GM21529 (cell line): ENCODE results near the gene TMEM115.

ENCODE experiments used
- ATAC-seq: cut with Tn5 transposase; IDR thresholded peaks from one replicate; pipeline ENCODE4 v1.9.1; 2021; ENCODE audit not compliant: unreplicated experiment

The TMEM115 gene

GRCh38 chr3:50353245-50354004, 5.9 kb downstream of the TMEM115 start:
- ATAC-seq = no peak

DNA sequence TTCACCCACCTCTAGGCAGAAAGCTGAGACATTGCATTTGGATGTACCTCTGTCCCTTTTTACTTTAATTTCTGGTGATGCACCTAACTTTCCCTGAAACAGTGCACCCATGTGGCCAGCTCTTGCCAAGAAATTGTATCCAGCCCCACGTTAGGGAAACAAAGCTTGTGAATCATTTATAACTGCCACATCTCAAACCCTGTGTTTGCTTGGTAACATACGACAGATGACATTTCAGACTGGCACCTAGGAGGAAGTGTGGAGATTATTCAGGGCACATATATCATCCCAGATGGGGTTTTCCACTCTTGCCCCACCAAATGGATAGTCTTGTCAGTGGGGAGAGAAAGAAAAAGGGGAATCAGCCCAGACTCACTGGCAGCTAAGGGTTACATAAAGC, 6.5 kb downstream of the TMEM115 start:
- ATAC-seq = no peak

- ATAC-seq = no peak
Observed at GRCh38 chr3:50351323-50351697, 8.0 kb downstream of the TMEM115 start.

- peak; percentile 92 for ATAC-seq
Observed at GRCh38 chr3:50350527-50351322, 8.6 kb downstream of the TMEM115 start, which contains the start of the genes CYB561D2 and NPRL2. Gene CYB561D2, plus strand, starts transcription at chr3:50350862. Its CDS starts 572 bp downstream, at chr3:50351434. Gene NPRL2, minus strand, starts transcription at chr3:50350775. Its CDS starts 123 bp downstream, at chr3:50350652.

DNA sequence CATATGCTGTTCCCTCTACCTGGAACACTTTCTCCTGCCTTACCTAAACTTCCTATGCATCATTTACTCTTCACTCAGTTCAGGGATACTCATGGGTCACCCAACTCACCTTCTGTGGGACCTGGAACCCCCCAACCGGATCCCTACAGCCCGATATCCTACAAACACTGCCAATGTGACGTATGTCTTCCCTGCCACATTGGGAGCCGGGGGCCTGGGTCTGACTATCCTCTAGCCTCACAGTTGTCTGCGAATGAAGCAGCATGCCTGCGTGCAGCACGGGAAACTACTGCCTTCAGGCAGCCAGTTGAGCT, 9.2 kb downstream of the TMEM115 start:
- no peak for ATAC-seq

DNA sequence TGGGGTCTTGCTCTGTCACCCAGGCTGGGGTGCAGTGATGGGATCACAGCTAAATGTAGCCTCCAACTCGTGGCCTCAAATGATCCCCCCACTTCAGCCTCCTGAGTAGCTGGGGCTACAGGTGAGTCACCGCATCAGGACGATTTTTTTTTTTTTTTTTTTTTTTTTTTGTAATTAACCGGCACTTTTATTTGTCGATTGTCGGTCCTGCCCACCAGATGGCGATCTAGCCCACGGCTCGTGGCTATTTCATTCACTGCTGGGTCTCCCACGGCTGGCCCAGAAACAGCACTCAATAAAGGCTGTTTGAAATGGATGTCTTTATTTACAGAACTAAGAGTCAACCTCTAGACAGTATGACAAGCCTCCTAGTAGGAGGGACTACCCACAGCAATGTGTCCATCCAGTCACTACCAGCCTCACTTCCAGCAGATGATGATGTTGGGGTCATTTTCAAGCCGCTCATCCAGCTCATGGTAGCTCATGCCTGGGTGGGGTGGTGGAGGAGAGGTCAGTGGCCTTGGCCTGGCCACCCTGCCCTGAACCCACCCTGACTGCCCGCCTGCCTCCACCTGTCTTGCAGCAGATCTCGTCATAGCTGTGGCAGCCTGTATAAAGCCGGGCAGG, 12.0 kb downstream of the TMEM115 start:
- ATAC-seq = no peak

GRCh38 chr3:50345586-50346234, 13.6 kb downstream of the TMEM115 start, which contains the start of gene ZMYND10:
Gene ZMYND10, minus strand, starts transcription at chr3:50345732. Its CDS starts 153 bp downstream, at chr3:50345579.
- no peak for ATAC-seq

DNA sequence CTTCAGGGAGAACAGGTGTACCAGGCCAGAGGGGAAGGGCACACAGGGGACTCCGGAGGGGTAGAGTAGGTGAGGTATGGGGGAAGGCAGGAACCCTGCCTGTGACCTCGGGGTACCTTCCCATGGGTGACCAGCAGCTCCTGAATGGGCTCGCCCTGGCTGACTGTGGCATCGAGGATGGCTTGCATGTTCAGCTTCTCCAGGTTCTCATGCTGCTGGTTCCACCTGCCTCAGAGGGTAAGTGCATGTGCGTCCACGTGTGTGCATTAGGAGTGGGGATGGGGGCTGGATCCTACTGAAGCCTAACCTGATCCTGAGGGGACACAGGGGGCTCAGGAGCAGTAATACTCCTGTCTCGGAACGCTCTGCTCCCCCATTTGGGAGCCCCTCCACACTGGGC, 14.3 kb downstream of the TMEM115 start:
- ATAC-seq = no peak

DNA sequence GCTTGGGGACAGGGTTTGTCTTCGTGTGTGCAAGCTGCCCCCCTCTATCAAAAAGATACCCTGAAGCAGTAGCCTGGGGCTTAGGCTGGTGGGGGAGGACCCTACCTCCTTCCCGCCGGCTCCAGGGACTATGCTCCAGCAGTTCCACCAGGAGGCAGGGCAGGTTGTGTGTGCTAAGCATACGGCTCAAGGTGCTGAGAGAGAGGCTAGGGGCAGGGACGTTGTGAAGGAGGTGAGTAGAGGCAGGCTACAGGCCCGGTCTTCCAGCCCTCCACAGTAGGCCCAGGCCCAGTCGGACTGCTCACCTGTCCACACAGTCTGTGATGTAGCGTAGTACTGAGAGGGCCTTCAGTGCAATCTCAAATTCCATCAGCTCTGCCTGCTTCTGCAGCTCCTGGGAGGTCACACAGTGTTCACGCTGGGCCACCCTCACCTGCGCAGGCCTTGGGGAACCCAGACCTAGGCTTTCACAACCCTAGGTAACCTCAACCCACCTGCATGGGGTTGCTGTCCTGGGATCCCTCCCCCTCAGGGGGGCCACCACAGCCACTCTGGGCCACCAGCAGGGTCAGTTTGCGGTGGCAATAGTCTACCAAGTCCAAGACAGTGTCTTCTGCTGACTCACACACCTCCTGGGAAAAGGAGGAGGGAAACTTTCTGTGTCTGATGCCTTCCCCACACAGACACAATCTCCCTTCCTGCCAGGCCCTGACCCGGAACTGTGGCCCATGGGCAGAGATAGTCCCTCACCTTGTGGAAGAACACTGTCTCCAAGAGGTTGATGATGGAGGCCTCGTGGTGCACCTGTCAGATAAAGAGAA, 16.3 kb downstream of the TMEM115 start:
- no peak for ATAC-seq

DNA sequence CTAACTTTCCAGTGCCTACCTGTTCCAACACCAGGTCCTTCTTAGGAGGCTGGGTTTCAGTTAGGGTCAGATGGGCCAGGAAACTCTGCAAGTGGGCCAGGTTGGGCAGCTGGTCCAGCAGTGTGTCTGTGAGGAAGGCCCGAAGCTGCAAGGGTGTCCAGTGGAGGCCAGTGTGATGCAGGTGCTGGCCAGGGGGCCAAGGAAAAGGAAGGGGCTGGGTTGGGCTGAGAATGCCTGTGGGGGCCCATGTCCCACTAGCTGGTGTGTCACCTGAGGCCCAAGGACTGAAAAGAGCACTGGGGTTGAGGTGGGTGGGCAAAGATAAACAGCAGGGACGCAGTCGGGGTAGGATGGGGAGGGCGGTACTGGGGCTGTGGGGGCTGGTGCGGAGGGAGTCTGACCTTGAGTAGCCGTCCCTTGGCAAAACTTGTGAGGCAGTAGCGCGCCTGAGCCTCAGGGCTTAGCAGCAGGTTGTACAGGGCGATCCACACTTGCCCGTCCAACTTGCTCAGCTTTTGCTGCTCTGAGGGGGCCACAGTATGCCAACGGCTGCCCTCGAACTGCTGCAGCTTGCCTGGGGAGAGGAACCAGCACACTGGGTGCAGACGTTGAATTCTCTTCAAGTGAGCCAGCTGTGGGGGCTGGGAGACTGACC, 17.2 kb downstream of the TMEM115 start:
- no peak for ATAC-seq

GRCh38 chr3:50341537-50341936, 17.8 kb downstream of the TMEM115 start:
- no peak for ATAC-seq

DNA sequence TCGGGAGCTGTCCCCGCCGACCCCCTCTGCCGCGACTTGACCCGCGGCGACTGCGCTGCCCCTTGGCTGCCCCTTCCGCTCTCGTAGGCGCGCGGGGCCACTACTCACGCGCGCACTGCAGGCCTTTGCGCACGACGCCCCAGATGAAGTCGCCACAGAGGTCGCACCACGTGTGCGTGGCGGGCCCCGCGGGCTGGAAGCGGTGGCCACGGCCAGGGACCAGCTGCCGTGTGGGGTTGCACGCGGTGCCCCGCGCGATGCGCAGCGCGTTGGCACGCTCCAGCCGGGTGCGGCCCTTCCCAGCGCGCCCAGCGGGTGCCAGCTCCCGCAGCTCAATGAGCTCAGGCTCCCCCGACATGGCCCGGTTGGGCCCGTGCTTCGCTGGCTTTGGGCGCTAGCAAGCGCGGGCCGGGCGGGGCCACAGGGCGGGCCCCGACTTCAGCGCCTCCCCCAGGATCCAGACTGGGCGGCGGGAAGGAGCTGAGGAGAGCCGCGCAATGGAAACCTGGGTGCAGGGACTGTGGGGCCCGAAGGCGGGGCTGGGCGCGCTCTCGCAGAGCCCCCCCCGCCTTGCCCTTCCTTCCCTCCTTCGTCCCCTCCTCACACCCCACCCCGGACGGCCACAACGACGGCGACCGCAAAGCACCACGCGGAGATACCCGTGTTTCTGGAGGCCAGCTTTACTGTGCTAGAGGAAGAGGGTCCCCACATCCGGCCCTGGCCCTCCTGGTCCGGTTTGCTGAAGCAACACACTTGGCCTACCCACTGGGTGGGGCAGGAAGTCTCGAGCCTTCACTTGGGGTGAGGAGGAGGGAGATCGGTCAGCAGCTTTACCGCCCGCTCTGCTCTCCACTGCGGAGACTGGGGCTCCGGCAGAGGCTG, 18.6 kb downstream of the TMEM115 start, which contains the start of gene RASSF1:
Gene RASSF1, minus strand, starts transcription at position 389 of the 882 bp plus-strand sequence. Its CDS starts 31 bp downstream, at position 358.
- peak; percentile 24 for ATAC-seq

DNA sequence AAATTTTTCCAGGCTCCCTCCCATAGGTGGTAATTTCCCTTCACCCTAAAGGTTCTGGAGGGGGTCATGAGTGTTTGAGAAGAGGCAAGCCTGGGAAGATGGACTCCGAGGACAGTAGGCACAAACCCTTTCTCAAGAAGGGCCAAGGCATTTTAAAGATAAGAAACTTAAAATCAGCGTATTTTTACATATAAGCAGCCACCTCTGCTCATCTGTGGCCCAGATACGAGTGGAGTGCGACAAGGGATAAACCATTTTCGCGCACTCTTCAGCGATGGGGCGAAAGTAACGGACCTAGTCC, 19.2 kb downstream of the TMEM115 start:
- ATAC-seq = no peak

DNA sequence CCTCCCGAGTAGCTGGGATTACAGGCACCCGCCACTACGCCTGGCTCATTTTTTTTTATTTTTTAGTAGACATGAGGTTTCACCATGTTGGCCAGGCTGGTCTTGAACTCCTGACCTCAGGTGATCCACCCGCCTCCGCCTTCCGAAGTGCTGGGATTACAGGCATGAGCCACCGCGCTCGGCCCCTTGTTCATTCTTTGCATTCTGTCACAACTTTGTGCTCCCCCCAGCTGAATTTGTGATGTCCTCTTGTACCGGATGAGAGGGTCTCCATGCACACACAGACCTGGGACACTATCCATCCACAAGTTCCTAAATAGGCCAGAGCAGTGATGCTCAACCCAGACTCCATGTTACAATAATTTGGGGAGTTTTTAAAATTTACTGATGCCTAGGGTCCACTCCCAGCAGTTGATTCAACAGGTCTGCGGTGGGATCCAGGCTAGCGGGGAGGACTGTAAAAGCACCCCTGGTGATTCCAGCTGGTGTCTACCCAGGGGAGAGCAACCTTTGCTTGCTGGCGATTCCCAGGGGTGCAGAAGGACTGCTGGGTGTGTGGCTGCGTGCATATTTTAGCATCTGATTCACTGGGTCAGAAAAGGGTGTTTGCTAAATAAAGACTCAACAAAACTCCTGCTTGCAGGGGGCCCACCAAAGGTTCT, 19.7 kb downstream of the TMEM115 start:
- ATAC-seq = no peak

GRCh38 chr3:50338965-50339364, 20.4 kb downstream of the TMEM115 start:
- ATAC-seq = no peak

DNA sequence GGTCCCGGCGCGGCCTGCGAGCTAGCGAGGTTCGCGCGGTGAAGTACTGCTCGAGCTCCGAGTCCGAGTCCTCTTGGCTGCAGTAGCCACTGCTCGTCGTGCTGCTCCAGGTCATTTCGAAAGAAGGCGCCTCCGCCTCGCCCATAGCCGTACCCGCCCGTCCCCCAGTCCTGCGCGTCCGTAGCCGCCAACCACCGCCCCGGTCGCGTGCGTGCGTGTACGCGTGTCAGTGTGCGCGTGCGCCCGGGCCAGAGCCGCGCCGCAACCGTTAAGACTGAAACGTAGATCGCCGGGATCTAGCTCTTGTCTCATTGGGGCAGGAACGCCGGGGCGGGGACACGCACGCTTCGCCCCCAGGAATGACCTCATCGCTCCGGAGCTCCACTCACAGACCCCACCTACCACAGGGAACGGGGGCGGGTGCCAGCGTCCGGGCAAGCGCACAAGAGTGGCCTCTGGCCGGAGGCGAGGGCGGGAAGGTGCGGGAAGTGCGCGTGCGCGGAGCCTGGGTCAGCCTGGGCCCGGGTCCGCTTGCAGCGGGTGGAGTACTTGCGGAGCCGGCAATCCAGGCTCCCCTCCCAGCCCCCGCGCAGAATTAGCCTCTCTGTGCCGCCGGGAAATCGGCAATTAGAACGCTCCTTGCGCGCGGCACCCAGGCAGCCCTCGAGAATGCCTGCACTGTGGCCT, 22.0 kb downstream of the TMEM115 start:
- peak; percentile 67 for ATAC-seq

GRCh38 chr3:50336452-50337174, 22.7 kb downstream of the TMEM115 start:
- peak; percentile 22 for ATAC-seq
